HG02759 (cell line): Measurements from ENCODE around the gene CAMTA1.

Experiments used
- ATAC-seq: cut with Tn5 transposase; IDR thresholded peaks from one replicate; pipeline ENCODE4 v1.9.1; 2021; ENCODE audit warnings: mild to moderate bottlenecking, moderate library complexity; ENCODE audit not compliant: unreplicated experiment

Gene CAMTA1

GRCh38 chr1:7236844-7237515, 451.7 kb downstream of the CAMTA1 start:
- ATAC-seq, result no peak

GRCh38 chr1:7247158-7247557, 461.9 kb downstream of the CAMTA1 start:
- ATAC-seq, result no peak

GRCh38 chr1:7247791-7248548, 462.7 kb downstream of the CAMTA1 start:
- no peak for ATAC-seq

- ATAC-seq, result no peak
Measured at GRCh38 chr1:7248549-7249199, 463.4 kb downstream of the CAMTA1 start.

GRCh38 chr1:7249516-7249915, 464.3 kb downstream of the CAMTA1 start:
- ATAC-seq, result no peak

GRCh38 chr1:7250176-7250575, 464.9 kb downstream of the CAMTA1 start:
- ATAC-seq, result no peak

- no peak for ATAC-seq
Measured at GRCh38 chr1:7250597-7251453, 465.6 kb downstream of the CAMTA1 start.

GRCh38 chr1:7251454-7251800, 466.2 kb downstream of the CAMTA1 start:
- ATAC-seq, result no peak

- ATAC-seq, result no peak
Measured at GRCh38 chr1:7252411-7253117, 467.3 kb downstream of the CAMTA1 start.

- no peak for ATAC-seq
Measured at GRCh38 chr1:7253118-7253480, 467.8 kb downstream of the CAMTA1 start.

- no peak for ATAC-seq
Measured at GRCh38 chr1:7253988-7254587, 468.8 kb downstream of the CAMTA1 start.

- no peak for ATAC-seq
Measured at GRCh38 chr1:7255303-7256058, 470.2 kb downstream of the CAMTA1 start.

- ATAC-seq, result no peak
Measured at GRCh38 chr1:7256526-7256925, 471.3 kb downstream of the CAMTA1 start.

- no peak for ATAC-seq
Measured at GRCh38 chr1:7257225-7257624, 472.0 kb downstream of the CAMTA1 start.

- ATAC-seq, result no peak
Measured at GRCh38 chr1:7258589-7259135, 473.4 kb downstream of the CAMTA1 start.

GRCh38 chr1:7259955-7260354, 474.7 kb downstream of the CAMTA1 start:
- no peak for ATAC-seq

GRCh38 chr1:7261490-7261889, 476.2 kb downstream of the CAMTA1 start:
- no peak for ATAC-seq

- no peak for ATAC-seq
Measured at GRCh38 chr1:7262611-7263010, 477.4 kb downstream of the CAMTA1 start.
